Measurements from ENCODE around the gene SYAP1.

GRCh38 chrX:16702700-16703599 lies 16.5 kb upstream of the SYAP1 start:
- TF ChIP-seq CTCF (optimal IDR thresholded peaks at IDR 0.05 in 1 of 3, IDR thresholded peaks at IDR 0.05 in 1 of 3, conservative IDR thresholded peaks at IDR 0.05 in 1 of 3; ENCODE audit: extremely low read depth in 1 of 3, insufficient read depth in 2 of 3, low read length in 3 of 3): no peak
- TF ChIP-seq EZH2 (IDR thresholded peaks at IDR 0.05; ENCODE audit: low read length): no peak

Data from keratinocyte (primary cell).